GM21381 (cell line): ENCODE results near the gene KLRK1.
A peak's percentile ranks its signal among the peaks of the same experiment; 100 is the strongest.
"Not testable (repeated sequence)": the region's sequence is repeated elsewhere in the genome, so short reads cannot be mapped to it uniquely, and the experiment has no call there.

ENCODE experiments used
- ATAC-seq: cut with Tn5 transposase; IDR thresholded peaks from one replicate; pipeline ENCODE4 v1.9.1; 2021; ENCODE audit warnings: mild to moderate bottlenecking, moderate library complexity; ENCODE audit not compliant: unreplicated experiment

KLRK1 gene

GRCh38 chr12:10363914-10364814 is 25.7 kb downstream of the KLRK1 start:
- peak; percentile 88 for ATAC-seq

DNA sequence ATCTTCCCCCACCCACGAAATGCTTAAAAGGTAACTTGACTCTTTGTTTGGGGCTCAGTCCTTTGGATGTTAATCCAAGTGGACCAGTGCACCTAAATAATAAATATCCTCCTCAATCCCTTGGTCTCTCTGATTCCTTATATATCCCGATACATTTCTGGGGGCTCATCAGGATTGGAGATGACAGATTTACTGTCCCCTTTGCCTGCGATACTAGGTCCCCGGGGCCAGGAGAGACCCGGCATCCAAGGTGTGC is 26.3 kb downstream of the KLRK1 start:
- ATAC-seq = no peak

GRCh38 chr12:10362828-10363657 is 26.8 kb downstream of the KLRK1 start:
- ATAC-seq = no peak

GRCh38 chr12:10362325-10362724 is 27.5 kb downstream of the KLRK1 start:
- no peak for ATAC-seq

- ATAC-seq = no peak
Measured at GRCh38 chr12:10361622-10362021, 28.2 kb downstream of the KLRK1 start.

GRCh38 chr12:10361084-10361483 is 28.8 kb downstream of the KLRK1 start:
- no peak for ATAC-seq

- no peak for ATAC-seq
Measured at GRCh38 chr12:10358969-10359368, 30.9 kb downstream of the KLRK1 start.

GRCh38 chr12:10358131-10358530 is 31.7 kb downstream of the KLRK1 start:
- no peak for ATAC-seq

GRCh38 chr12:10354502-10354901 is 35.3 kb downstream of the KLRK1 start:
- no peak for ATAC-seq

GRCh38 chr12:10354071-10354470 is 35.8 kb downstream of the KLRK1 start:
- no peak for ATAC-seq

GRCh38 chr12:10351457-10351856 is 38.4 kb downstream of the KLRK1 start:
- not testable (repeated sequence) for ATAC-seq

DNA sequence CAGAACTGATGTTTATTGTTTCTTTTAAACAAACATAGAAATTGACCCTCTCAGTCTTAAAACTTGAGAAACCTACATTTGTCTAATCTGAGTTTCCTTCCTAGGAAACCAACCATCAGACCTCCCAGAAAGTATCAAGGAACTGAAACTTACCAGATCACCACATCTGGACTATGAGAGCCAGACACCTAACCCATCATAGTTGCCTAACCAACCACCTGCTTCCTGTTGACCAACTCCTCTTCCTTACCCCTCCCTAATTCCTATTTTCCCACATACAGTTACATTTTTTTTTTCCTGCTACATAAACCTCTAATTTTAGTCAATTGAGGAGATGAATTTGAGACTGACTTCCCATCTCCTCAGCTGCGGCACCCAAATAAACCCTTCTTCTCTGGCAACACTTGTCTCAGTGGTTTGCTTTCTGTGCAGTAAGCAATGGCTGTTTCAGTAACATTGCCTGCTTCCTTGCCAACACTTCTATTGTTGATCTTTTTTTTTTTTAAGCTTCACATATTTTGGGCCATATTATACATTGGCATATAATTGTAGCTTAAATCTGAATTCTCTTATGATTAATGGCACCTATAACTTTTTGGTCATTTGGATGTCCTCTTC is 47.8 kb downstream of the KLRK1 start:
- ATAC-seq = no peak

DNA sequence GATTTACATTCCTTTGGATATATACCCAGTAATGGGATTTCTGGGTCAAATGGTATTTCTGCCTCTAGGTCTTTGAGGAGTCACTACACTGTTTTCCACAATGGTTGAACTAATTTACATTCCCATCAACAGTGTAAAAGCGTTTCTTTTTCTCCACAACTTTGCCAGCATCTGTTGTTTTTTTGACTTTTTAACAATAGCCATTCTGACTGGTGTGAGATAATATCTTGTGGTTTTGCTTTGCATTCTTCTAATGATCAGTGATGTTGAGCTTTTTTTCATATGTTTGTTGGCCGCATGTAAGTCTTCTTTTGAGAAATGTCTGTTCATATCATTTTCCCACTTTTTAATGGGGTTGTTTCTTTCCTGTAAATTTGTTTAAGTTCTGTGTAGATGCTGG is 48.9 kb downstream of the KLRK1 start:
- ATAC-seq = not testable (repeated sequence)

GRCh38 chr12:10339053-10339840 is 50.6 kb downstream of the KLRK1 start:
- ATAC-seq = no peak

DNA sequence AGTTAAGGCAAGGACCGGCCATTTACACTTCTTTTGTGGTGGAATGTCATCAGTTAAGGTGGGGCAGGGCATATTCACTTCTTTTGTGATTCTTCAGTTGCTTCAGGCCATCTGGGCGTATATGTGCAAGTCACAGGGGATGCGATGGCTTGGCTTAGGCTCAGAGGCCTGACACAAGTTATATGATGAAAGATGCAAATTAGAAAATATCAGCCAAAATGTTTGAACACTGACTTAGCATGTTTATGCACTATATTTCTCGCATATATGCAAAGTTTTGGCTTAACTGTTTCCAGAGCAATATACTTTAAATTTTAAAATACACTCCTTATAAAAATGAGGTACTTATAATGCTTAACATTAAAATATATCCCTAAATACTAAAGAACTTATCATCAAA is 51.4 kb downstream of the KLRK1 start:
- ATAC-seq = not testable (repeated sequence)

DNA sequence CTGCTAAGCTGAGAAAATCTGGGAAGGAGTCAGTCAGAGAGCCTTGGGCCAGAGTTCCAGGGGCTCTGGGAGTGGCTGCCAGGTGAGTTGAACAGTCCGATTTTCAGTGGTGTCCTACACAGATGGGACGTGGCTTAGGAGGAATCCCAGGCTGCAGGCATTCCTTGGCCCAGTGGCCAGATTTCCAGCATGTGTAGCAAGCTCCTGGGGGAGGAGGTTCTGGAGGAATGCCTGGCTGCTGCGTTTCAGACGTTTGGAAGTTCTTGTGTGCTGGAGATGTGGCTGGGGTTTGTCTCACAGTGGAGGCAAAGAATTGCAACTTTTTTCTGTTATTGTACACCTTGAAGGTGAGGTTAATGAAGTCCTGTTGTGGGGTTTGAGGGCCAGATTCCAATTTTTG is 53.6 kb downstream of the KLRK1 start:
- not testable (repeated sequence) for ATAC-seq

GRCh38 chr12:10331642-10332239 is 58.1 kb downstream of the KLRK1 start:
- ATAC-seq = no peak

- ATAC-seq = not testable (repeated sequence)
Measured at GRCh38 chr12:10328691-10329090, 61.1 kb downstream of the KLRK1 start.
